Body of pancreas (tissue), 4 donors: ENCODE results near the gene HES4.

Experiments
- CTCF ChIP-seq, 7 experiments: fragments of 450-650 bp in 4 of 7; fragments of 200-600 bp in 3 of 7; sonication (generic) in 3 of 7; IDR thresholded peaks; one replicate each; pipeline ENCODE4 v1.5.1; 2016 to 2019; ENCODE audit warnings: antibody characterized with exemption in 7 of 7
- POLR2A ChIP-seq, 3 donors: fragments of 450-650 bp; IDR thresholded peaks; one replicate each; pipeline ENCODE4 v1.6.1; 2016; ENCODE audit warnings: antibody characterized with exemption in 3 of 3, mild to moderate bottlenecking in 2 of 3

DNA sequence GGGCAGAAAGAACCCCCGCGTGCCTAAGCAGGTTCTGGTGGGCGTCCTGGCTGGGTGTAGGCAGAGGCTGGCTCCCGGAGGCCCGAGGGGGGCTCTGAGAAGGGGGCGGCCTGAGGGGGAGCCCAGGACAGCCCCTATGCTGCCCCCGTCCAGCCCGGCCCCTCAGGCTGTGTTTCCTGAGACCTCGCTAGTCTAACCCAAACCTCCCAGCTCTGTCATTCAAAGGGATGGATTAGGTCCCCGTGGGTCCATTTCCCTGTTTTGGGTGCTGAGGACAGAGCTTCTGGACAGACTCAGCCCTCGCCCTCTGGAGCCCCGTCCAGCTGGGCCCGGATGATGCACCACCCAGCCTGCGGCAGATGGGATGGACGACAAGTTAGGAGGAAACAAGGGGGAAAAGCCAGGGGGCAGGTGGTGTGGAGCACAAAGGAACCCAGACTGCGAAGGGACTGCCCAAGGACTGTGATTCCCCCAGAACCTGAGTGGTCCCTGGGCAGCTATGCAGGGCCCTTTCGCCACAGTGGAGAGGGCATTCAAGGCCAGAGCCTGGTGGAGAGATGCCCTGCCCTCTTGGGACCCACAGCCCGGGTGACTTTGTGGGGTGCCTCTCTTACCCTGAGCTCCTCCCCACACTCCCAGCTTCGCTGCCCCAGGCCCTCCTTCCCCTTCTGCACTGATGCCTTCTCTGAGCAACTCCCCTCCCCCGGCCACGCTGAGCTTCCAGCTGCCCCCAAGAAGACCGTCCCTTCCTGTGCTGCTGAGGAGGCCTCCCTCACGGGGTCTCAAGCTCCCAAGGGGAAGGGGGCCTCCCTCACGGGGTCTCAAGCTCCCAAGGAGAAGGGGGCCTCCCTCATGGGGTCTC is 2.8 kb downstream of the HES4 start:
- TF ChIP-seq CTCF (IDR thresholded peaks at IDR 0.05) (no peak), POLR2A (IDR thresholded peaks at IDR 0.05) (no peak)
